Smooth muscle cell (in vitro differentiated cells): ENCODE results near the gene SLC35G3. TPM values are rescaled to one million over a fixed set of nuclear protein-coding genes. Genes with fewer than 3 reads are reported as not detected.
"Not testable (repeated sequence)": the region's sequence is repeated elsewhere in the genome, so short reads cannot be mapped to it uniquely, and the experiment has no call there.

ENCODE experiments used
- DNase-seq: peaks from one replicate; lab custom pipeline; 2025; ENCODE audit not compliant: unreplicated experiment; lab: John Stamatoyannopoulos, UW
- H2AFZ ChIP-seq: fragments of 200-600 bp; sonication (generic); 2 replicates; pipeline ENCODE4 v1.6.0; 2016; ENCODE audit warnings: antibody characterized with exemption, low read depth, mild to moderate bottlenecking
- H3F3A ChIP-seq: fragments of 200-600 bp; sonication (generic); 2 replicates; pipeline ENCODE4 v1.6.0; 2017; ENCODE audit warnings: antibody characterized with exemption, low read depth
- H3K27ac ChIP-seq: fragments of 200-600 bp; sonication (generic); 2 replicates; pipeline ENCODE4 v1.5.1; 2016; ENCODE audit warnings: low read depth, mild to moderate bottlenecking
- H3K27me3 ChIP-seq: fragments of 200-600 bp; sonication (generic); 2 replicates; pipeline ENCODE4 v1.6.1; 2016; ENCODE audit warnings: low read depth, mild to moderate bottlenecking
- H3K36me3 ChIP-seq: fragments of 200-600 bp; sonication (generic); 2 replicates; pipeline ENCODE4 v1.5.1; 2016; ENCODE audit warnings: low read depth
- H3K4me1 ChIP-seq: fragments of 200-600 bp; sonication (generic); 2 replicates; pipeline ENCODE4 v1.5.1; 2016; ENCODE audit warnings: low read depth
- H3K4me2 ChIP-seq: fragments of 200-600 bp; sonication (generic); 2 replicates; pipeline ENCODE4 v1.6.0; 2016; ENCODE audit warnings: mild to moderate bottlenecking
- H3K4me3 ChIP-seq: fragments of 200-600 bp; sonication (generic); 2 replicates; pipeline ENCODE4 v1.5.1; 2016; ENCODE audit warnings: mild to moderate bottlenecking
- H3K79me2 ChIP-seq: fragments of 200-600 bp; sonication (generic); 2 replicates; pipeline ENCODE4 v1.6.0; 2016; ENCODE audit warnings: low read depth, mild to moderate bottlenecking
- H3K9ac ChIP-seq: fragments of 200-600 bp; sonication (generic); 2 replicates; pipeline ENCODE4 v1.6.0; 2016; ENCODE audit warnings: low read depth
- H3K9me3 ChIP-seq: fragments of 200-600 bp; sonication (generic); replicated peaks from 2 replicates; pipeline ENCODE4 v1.5.1; 2016; ENCODE audit warnings: low read depth
- H4K20me1 ChIP-seq: fragments of 200-600 bp; sonication (generic); 2 replicates; pipeline ENCODE4 v1.6.0; 2016; ENCODE audit warnings: low read depth
- WGBS: methylation state at CpG from one replicate; pipeline ENCODE4 v1.1.7; 2016; ENCODE audit warnings: low lambda C conversion rate; 5-methylcytosine and 5-hydroxymethylcytosine counted together
- polyA plus RNA-seq: library from polyadenylated mRNA; unstranded; fragments of >200 nt; fragmentation: Nextera tagmentation; extraction: Ambion mirVana; gene quantifications from 2 replicates; pipeline ENCODE4 v1.2.1, GENCODE V29; 2016
- total RNA-seq: library from RNA; depleted of rRNA; stranded (reverse); fragments of >200 nt; gene quantifications from 2 replicates; pipeline ENCODE4 v1.2.3, GENCODE V29; 2014
- TF ChIP-seq, protein P1 (sequence below): fragments of 200-600 bp; sonication (generic); IDR thresholded peaks from 2 replicates; pipeline ENCODE4 v1.5.1; 2017; ENCODE audit warnings: borderline replicate concordance, mild to moderate bottlenecking, antibody characterized with exemption; ENCODE audit not compliant: insufficient read depth, poor library complexity, severe bottlenecking

The SLC35G3 gene
- total and polyA plus RNA-seq, 2 experiments from 2014 or later = not detected

GRCh38 chr17:35238821-35239220, 44.6 kb upstream of the SLC35G3 start:
- Histone ChIP-seq H3F3A (no peaks in the 10 kb centered on the region), H3K4me3 (no peak overlapping the region), H2AFZ (no peak overlapping the region), H3K79me2 (no peaks in the 10 kb centered on the region), H3K36me3 (no peaks in the 10 kb centered on the region), H3K9me3 (no peaks in the 10 kb centered on the region), H4K20me1 (no peaks in the 10 kb centered on the region), H3K4me1 (peaks cover 3% of the 10 kb centered on the region), H3K4me2 (peak overlapping the region; percentile 14), H3K27ac (peak overlapping the region; percentile 41), H3K27me3 (no peaks in the 10 kb centered on the region), H3K9ac (no peak overlapping the region)
- TF ChIP-seq, protein P1, sequence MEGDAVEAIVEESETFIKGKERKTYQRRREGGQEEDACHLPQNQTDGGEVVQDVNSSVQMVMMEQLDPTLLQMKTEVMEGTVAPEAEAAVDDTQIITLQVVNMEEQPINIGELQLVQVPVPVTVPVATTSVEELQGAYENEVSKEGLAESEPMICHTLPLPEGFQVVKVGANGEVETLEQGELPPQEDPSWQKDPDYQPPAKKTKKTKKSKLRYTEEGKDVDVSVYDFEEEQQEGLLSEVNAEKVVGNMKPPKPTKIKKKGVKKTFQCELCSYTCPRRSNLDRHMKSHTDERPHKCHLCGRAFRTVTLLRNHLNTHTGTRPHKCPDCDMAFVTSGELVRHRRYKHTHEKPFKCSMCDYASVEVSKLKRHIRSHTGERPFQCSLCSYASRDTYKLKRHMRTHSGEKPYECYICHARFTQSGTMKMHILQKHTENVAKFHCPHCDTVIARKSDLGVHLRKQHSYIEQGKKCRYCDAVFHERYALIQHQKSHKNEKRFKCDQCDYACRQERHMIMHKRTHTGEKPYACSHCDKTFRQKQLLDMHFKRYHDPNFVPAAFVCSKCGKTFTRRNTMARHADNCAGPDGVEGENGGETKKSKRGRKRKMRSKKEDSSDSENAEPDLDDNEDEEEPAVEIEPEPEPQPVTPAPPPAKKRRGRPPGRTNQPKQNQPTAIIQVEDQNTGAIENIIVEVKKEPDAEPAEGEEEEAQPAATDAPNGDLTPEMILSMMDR = no peak
- 30% methylated on average over 2 of the region's 2 CpGs for WGBS
- DNase-seq = no peak

DNA sequence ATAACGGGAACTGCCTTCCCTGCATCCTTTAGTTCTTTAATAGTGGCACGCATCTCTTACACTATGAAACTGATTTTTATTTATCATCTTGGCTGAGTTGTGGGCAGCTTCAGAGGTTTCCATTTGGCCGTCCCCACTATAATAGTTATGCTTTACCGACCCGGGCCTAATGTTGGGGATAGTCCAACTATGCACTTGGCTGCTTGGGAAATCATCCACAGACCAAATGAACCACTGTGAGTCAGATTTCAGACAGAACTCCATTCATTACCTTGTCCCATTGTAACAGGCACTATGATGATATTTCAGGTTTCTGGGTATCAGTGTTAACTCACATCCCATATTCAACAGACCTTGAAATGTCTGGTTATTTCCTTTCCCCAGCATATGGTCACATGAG, 42.6 kb upstream of the SLC35G3 start:
- H3K9me3 ChIP-seq = no peaks in the 10 kb centered on the region
- H3K4me3 ChIP-seq = no peak overlapping the region
- H4K20me1 ChIP-seq = no peaks in the 10 kb centered on the region
- H3K9ac ChIP-seq = no peak overlapping the region
- WGBS = 86% methylated on average over 5 of the region's 5 CpGs
- H3K4me2 ChIP-seq = no peak overlapping the region
- H3K27me3 ChIP-seq = no peaks in the 10 kb centered on the region
- no peak overlapping the region for H3K27ac ChIP-seq
- TF ChIP-seq, protein P1 = no peak
- H3K36me3 ChIP-seq = no peaks in the 10 kb centered on the region
- DNase-seq = no peak
- H3F3A ChIP-seq = no peaks in the 10 kb centered on the region
- no peaks in the 10 kb centered on the region for H3K4me1 ChIP-seq
- no peaks in the 10 kb centered on the region for H3K79me2 ChIP-seq
- no peak overlapping the region for H2AFZ ChIP-seq

DNA sequence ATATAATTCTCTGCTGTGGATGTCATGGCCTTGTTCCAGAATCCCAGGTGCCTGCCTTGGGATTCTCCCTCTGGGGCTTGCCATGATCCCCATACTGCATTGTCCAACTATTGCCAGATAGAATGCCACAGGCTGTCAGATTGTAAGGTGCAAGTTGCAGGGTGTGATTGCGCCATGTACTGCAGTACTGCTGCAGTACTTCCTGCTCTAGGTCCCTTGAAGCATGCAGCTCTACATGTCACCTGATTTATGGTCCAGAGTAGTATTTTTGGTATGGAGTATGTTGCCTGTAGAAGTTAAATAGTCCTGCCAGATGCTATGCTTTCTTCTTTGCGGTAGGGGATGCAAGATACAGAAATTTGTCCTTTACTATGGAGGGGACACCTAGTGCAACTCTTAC, 41.7 kb upstream of the SLC35G3 start:
- no peaks in the 10 kb centered on the region for H3F3A ChIP-seq
- H2AFZ ChIP-seq = no peak overlapping the region
- H3K79me2 ChIP-seq = no peaks in the 10 kb centered on the region
- no peaks in the 10 kb centered on the region for H3K4me1 ChIP-seq
- no peak overlapping the region for H3K4me3 ChIP-seq
- WGBS = 95% methylated on average over 2 of the region's 2 CpGs
- H3K9me3 ChIP-seq = no peaks in the 10 kb centered on the region
- H4K20me1 ChIP-seq = no peaks in the 10 kb centered on the region
- no peak overlapping the region for H3K9ac ChIP-seq
- peaks cover 2% of the 10 kb centered on the region for H3K27me3 ChIP-seq
- H3K4me2 ChIP-seq = no peak overlapping the region
- no peaks in the 10 kb centered on the region for H3K36me3 ChIP-seq
- TF ChIP-seq, protein P1 = no peak
- no peak overlapping the region for H3K27ac ChIP-seq
- DNase-seq = no peak

DNA sequence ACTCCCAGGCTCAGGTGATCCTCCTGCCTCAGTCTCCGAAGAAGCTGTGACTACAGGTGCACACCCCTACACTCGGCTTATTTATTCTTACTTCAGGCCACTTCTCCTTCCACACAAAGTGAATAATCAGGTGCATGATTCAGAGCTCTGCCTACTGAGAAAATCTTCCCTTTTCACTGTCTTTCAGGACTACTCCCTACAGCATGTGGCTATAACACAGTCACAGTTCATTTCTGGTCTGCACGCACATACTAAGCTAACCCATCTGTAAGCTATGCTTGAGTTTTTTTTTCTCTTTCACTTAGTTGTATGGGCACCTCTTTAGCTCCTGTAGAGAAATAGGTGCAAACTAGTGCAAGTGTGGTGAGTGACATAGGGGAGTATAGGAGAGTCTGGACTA, 41.1 kb upstream of the SLC35G3 start:
- no peak overlapping the region for H3K4me2 ChIP-seq

DNA sequence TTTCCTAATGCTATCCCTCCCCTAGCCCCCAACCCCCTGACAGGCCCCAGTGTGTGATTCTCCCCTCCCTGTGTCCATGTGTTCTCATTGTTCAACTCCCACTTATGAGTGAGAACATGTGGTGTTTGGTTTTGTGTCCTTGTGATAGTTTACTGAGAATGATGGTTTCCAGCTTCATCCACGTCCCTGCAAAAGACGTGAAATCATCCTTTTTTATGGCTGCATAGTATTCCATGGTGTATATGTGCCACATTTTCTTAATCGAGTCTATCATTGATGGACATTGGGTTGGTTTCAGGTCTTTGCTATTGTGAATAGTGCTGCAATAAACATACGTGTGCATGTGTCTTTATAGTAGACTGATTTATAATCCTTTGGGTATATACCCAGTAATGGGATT, 40.1 kb upstream of the SLC35G3 start:
- H3K9me3 ChIP-seq, H3K4me3 ChIP-seq, H3K79me2 ChIP-seq, H3K27me3 ChIP-seq, H3K4me1 ChIP-seq, DNase-seq, H3K36me3 ChIP-seq, H3K9ac ChIP-seq, H3K4me2 ChIP-seq, H2AFZ ChIP-seq, H3F3A ChIP-seq, H3K27ac ChIP-seq, H4K20me1 ChIP-seq: not testable (repeated sequence)
- 83% methylated on average over 4 of the region's 4 CpGs for WGBS

More for the DNA sequence above, 41.1 kb upstream of the SLC35G3 start:
- Histone ChIP-seq H3K9me3 (no peaks in the 10 kb centered on the region), H3F3A (no peaks in the 10 kb centered on the region), H4K20me1 (no peaks in the 10 kb centered on the region), H3K4me3 (no peak overlapping the region), H3K27me3 (peaks cover 5% of the 10 kb centered on the region), H3K79me2 (no peaks in the 10 kb centered on the region), H2AFZ (no peak overlapping the region), H3K9ac (no peak overlapping the region), H3K27ac (no peak overlapping the region), H3K4me1 (no peaks in the 10 kb centered on the region), H3K36me3 (no peaks in the 10 kb centered on the region)
- whole genome bisulfite sequencing = 93% methylated on average over 3 of the region's 3 CpGs
- TF ChIP-seq, protein P1 = no peak
- no peak for DNase-seq
